Immature natural killer cell (primary cell): ENCODE measurements around the gene RTL9. TPM values are rescaled to one million over a fixed set of nuclear protein-coding genes. Genes with fewer than 3 reads are reported as not detected.
A peak's percentile ranks its signal among the peaks of the same experiment; 100 is the strongest.
"Not testable (repeated sequence)": the region's sequence is repeated elsewhere in the genome, so short reads cannot be mapped to it uniquely, and the experiment has no call there.

ENCODE experiments used
- DNase-seq, 3 donors: peaks; one replicate each; pipeline ENCODE4 v3.0.0; 2022; ENCODE audit warnings: mixed read lengths in 1 of 3
- H3K27ac Mint-ChIP-seq, 6 donors: one replicate each; pipeline ENCODE4 v1.8.0; 2020; ENCODE audit warnings: mixed read lengths in 6 of 6, mild to moderate bottlenecking in 5 of 6, inconsistent platforms in 4 of 6, moderate library complexity in 3 of 6
- H3K27me3 Mint-ChIP-seq, 3 donors: one replicate each; pipeline ENCODE4 v1.8.0; 2020 to 2021; ENCODE audit warnings: low read depth in 3 of 3, mild to moderate bottlenecking in 3 of 3, mixed read lengths in 3 of 3, moderate library complexity in 3 of 3, inconsistent platforms in 1 of 3
- H3K36me3 Mint-ChIP-seq, 3 donors: one replicate each; pipeline ENCODE4 v1.8.0; 2020; ENCODE audit warnings: mixed read lengths in 3 of 3, inconsistent platforms in 2 of 3, mild to moderate bottlenecking in 2 of 3
- H3K4me1 Mint-ChIP-seq, 2 donors: one replicate each; pipeline ENCODE4 v1.8.0; 2020; ENCODE audit warnings: inconsistent platforms in 2 of 2, mild to moderate bottlenecking in 2 of 2, mixed read lengths in 2 of 2, moderate library complexity in 1 of 2
- H3K4me3 Mint-ChIP-seq, 5 donors: one replicate each; pipeline ENCODE4 v1.8.0; 2020; ENCODE audit warnings: mild to moderate bottlenecking in 5 of 5, mixed read lengths in 5 of 5, inconsistent platforms in 3 of 5, moderate library complexity in 3 of 5
- H3K9me3 Mint-ChIP-seq, 6 donors: one replicate each; pipeline ENCODE4 v1.8.0; 2020; ENCODE audit warnings: mild to moderate bottlenecking in 6 of 6, mixed read lengths in 6 of 6, inconsistent platforms in 4 of 6, moderate library complexity in 3 of 6
- polyA plus RNA-seq, 3 donors: library from polyadenylated mRNA; unstranded; fragments of 300-500 nt; fragmentation: Illumina TruSeq; gene quantifications; one replicate each; pipeline ENCODE4 v1.2.3, GENCODE V29; 2021

The RTL9 gene
- polyA plus RNA-seq, 3 donors from 2014 or later, result not detected

GRCh38 chrX:110403441-110404238 is 45.0 kb downstream of the RTL9 start:
- H3K27me3 Mint-ChIP-seq, result peaks cover 2 to 4% (median 2%) of the 10 kb centered on the region in 3 donors
- DNase-seq, result no peak
- no peaks in the 10 kb centered on the region for H3K36me3 Mint-ChIP-seq
- H3K27ac Mint-ChIP-seq, result no peak overlapping the region
- no peaks in the 10 kb centered on the region for H3K9me3 Mint-ChIP-seq
- no peak overlapping the region for H3K4me3 Mint-ChIP-seq
- no peaks in the 10 kb centered on the region for H3K4me1 Mint-ChIP-seq

- Mint-ChIP-seq H3K27me3 (peaks cover 2 to 4% (median 2%) of the 10 kb centered on the region in 3 donors), H3K27ac (no peak overlapping the region), H3K4me1 (no peaks in the 10 kb centered on the region), H3K9me3 (no peaks in the 10 kb centered on the region), H3K36me3 (no peaks in the 10 kb centered on the region), H3K4me3 (no peak overlapping the region)
- no peak for DNase-seq
Measured at GRCh38 chrX:110404376-110404775, 45.7 kb downstream of the RTL9 start.

- not testable (repeated sequence) for H3K4me3 Mint-ChIP-seq, H3K9me3 Mint-ChIP-seq, H3K4me1 Mint-ChIP-seq, DNase-seq, H3K27me3 Mint-ChIP-seq, H3K36me3 Mint-ChIP-seq, H3K27ac Mint-ChIP-seq
Measured at GRCh38 chrX:110406250-110406649, 47.6 kb downstream of the RTL9 start.

- no peaks in the 10 kb centered on the region for H3K36me3 Mint-ChIP-seq
- H3K4me1 Mint-ChIP-seq, result no peaks in the 10 kb centered on the region
- no peak overlapping the region for H3K4me3 Mint-ChIP-seq
- DNase-seq, result no peak
- H3K27me3 Mint-ChIP-seq, result peaks cover 2% of the 10 kb centered on the region in 3 donors
- H3K27ac Mint-ChIP-seq, result no peak overlapping the region
- no peaks in the 10 kb centered on the region for H3K9me3 Mint-ChIP-seq
Measured at GRCh38 chrX:110406822-110407221, 48.2 kb downstream of the RTL9 start.

GRCh38 chrX:110407910-110408545 is 49.4 kb downstream of the RTL9 start:
- peak; percentile 48 to 57 (median 49) for DNase-seq
- Mint-ChIP-seq H3K36me3 (no peaks in the 10 kb centered on the region), H3K4me3 (no peak overlapping the region), H3K27ac (no peak overlapping the region), H3K27me3 (peaks cover 2 to 4% (median 2%) of the 10 kb centered on the region in 3 donors), H3K9me3 (no peaks in the 10 kb centered on the region), H3K4me1 (peaks cover 0 to under 1% of the 10 kb centered on the region in 2 donors)

Other genes with a start within 250 kb of the RTL9 start
- 1 to 10 TPM; 6.2 to 8.1 (median 7.6) TPM for gene AMMECR1, start 40.8 kb upstream of the RTL9 start, polyA plus RNA-seq